ENCODE results near the gene KY.
"Not testable (repeated sequence)": the region's sequence is repeated elsewhere in the genome, so short reads cannot be mapped to it uniquely, and the experiment has no call there.

Gene KY

DNA sequence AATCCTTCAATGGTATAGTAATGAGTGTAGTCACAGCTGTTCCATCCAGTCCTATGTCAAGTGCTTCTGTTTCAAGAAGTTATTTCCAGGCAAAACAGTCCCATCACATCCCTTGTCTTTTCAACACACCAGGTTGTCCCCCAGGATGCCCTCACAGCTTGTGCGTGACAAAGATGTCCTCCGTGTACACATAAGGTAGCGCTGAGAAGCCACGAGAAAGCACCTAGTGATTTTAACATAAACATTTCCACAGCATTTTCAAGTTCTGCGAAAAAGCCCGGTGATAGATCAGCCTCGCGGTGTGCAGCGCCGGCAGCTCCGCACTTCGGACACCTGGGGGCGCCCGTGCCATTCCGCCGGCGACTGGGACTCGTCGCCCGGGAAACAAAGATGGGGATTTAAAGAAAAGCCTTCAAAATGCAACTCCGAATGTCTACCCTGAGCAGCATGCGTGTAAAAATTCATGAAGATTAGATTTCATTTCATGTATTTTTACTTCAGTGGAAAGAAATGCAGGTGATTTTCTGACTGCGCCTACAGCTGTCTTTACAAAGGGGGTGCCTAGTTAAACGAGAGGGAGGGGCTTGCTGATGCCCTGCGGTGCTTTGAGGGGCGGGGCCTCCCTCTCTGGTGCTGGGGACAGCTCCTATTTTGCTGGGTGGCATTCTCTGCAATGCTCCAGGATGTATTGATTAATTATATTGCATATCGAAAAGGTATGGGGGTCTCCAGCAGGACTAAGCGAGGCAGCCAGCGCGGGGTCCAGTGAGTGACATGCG is 49.9 kb downstream of the KY start:
- peak; percentile 61 to 72 for DNase-seq

DNA sequence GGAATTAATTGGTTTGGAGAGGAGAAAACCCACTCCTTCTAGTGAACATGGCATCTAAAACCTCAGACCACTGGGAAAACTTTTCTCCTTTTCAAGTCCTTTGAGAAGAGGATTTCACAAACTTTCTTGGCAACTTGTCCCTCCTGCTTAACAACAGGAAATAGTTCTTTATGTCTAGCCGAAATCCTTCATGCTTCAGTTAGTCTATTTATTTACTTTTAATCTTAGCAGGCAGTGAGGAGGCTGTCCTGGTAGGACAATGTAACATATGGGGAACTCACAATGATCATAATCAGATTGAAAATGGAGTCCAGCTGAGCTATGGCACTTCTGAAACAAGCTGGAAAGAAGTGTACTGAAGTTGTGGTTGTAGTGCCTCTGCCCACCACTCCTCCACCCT is 50.6 kb downstream of the KY start:
- no peak for DNase-seq

GRCh38 chr3:134598763-134599545 is 51.9 kb downstream of the KY start:
- DNase-seq: peak in 1 of 2 donors; percentile 31

GRCh38 chr3:134597390-134597970 is 53.3 kb downstream of the KY start:
- no peak for DNase-seq

DNA sequence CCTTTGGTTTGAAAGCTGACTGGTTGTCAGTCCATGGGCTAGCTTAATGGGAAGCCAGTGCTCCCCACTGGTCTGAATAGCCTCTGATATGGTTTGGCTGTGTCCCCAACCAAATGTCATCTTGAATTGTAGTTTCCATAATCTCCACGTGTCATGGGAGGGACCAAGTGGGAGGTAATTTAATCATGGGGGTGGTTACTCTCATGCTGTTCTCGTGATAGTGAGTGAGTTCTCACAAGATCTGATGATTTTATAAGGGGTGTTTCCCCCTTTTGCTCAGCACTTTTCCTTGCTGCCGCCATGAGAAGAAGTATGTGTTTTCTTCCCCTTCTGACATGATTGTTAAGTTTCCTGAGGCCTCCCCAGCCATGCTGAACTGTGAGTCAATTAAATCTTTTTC is 55.8 kb downstream of the KY start:
- DNase-seq: peak; percentile 53 to 69

- DNase-seq: peak; percentile 45 to 50
These were observed 56.5 kb downstream of the KY start for GRCh38 chr3:134594331-134594741.

DNA sequence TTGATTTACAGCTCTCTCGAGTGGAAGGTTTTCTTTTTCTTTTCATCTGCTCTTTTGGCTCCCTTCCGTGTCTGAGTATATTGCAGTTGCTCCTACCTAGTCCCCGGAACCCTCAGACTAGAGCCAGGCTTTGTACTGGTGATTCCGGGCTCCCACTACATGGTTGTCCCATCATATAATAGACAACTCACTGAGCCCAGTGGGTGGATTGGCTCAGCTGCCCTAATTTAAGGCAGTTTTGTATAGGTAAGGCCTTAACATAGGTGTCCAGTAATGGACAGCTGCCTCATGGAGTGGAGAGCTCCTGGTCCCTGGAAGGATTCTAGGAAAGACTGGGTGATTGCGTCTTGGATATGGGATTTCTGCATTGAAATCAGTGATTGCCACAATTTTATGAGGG is 58.0 kb downstream of the KY start:
- DNase-seq: no peak

- DNase-seq: no peak
These were observed 60.1 kb downstream of the KY start for GRCh38 chr3:134590766-134591165.

GRCh38 chr3:134579141-134579665 is 71.6 kb downstream of the KY start:
- no peak for DNase-seq

DNA sequence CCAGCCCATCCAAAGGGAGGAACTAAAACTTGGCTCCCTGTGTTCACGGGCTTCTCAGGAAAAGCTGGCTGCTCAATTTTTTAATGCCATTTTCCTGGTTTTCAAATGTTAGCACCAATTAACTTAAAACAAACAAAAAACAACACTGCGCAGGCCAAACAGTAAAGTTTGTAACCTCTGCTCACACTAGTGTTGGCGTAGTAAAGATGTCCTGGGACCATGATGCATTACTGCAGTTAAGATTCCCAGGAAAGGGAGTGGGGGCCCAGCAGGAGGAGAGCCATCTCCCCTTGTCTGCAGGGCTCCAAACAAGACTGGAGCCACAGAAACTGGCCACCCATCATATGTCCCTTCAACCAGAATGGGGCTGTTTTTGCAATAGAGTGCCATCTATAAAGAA is 74.0 kb downstream of the KY start:
- no peak for DNase-seq

DNA sequence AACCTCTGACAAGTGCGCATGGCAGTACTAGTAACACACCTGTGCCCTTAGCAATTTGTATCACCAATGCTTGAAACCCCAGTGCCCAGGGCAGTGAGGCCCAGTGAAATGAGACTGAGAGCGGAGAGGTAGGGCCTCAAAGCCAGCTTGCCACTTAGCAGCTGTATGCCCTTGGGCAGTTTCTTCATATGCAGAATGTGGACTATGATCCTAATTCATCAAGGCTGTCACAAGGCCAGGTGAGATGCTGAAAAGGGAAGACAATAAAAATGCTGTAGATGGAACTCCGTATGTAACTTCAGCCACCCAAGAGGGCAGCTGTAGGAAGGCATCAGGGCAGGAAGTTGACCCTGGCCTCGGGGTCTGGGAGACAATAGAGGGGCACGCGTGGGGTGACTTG is 74.4 kb downstream of the KY start:
- no peak for DNase-seq

GRCh38 chr3:134569899-134570298 is 80.9 kb downstream of the KY start:
- not testable (repeated sequence) for DNase-seq

DNA sequence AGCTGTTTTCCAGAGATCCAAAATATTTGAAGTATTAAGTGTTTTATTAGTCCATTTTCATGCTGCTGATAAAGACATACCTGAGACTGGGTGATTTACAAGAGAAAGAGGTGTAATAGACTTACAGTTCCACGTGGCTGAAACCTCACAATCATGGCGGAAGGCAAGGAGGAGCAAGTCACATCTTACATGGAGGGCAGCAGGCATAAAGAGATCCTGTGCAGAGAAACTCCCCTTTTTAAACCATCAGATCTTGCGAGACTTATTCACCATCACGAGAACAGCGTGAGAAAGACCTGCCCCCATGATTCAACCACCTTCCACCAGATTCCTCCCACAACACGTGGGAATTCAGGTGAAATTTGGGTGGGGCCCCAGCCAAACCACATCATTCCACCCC is 82.0 kb downstream of the KY start:
- DNase-seq: no peak

- DNase-seq: no peak
These were observed 83.2 kb downstream of the KY start for GRCh38 chr3:134567605-134568004.

DNA sequence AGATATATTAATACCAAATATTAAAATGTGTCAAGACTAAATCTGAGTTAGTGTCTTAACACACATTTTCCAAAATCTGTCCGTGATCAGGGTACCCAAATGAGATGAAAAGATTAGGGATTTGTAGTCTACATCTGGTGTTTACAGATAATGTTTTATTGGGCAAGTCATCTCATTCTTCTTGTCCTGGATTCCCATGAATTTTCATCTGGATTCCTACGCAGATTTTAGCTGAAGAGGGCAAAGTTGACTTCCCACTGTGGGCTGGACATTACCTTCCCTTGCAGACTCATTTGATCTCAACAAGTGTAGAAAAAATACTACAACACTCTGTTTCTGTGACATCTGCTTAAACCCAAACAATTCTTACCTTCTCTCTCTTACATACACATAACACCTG is 85.8 kb downstream of the KY start:
- DNase-seq: no peak

GRCh38 chr3:134563601-134564000 is 87.2 kb downstream of the KY start:
- DNase-seq: no peak

- DNase-seq: no peak
These were observed 88.8 kb downstream of the KY start for GRCh38 chr3:134562055-134562454.

DNA sequence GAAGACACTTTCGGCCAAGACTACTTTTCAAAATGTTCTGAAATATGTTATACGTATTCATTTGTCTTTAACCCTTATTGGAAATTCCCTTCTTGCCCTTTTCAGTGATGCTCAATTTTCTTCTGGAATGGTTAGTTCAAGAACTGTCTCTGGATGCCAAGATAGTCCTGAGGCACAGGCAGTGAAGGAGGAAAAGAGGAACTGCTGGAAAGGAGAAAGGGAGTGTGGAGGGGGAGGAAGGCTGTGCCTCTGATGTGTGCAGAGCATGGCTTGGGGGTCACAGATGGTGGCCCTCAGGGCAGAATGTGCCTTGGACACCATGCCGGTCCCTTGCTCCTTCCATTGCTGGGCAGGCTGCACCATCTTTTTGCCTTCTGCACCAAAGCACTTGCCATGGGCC is 91.2 kb downstream of the KY start:
- DNase-seq: no peak
